NCI-H146 treated with DMSO at 0.1 percent for 48 hours (cell line): ENCODE data around the gene CDH4.
"Not testable (repeated sequence)": the region's sequence is repeated elsewhere in the genome, so short reads cannot be mapped to it uniquely, and the experiment has no call there.

ENCODE experiments used
- DNase-seq: peaks from one replicate; lab custom pipeline; 2025; ENCODE audit not compliant: unreplicated experiment; lab: John Stamatoyannopoulos, UW

The CDH4 gene

DNA sequence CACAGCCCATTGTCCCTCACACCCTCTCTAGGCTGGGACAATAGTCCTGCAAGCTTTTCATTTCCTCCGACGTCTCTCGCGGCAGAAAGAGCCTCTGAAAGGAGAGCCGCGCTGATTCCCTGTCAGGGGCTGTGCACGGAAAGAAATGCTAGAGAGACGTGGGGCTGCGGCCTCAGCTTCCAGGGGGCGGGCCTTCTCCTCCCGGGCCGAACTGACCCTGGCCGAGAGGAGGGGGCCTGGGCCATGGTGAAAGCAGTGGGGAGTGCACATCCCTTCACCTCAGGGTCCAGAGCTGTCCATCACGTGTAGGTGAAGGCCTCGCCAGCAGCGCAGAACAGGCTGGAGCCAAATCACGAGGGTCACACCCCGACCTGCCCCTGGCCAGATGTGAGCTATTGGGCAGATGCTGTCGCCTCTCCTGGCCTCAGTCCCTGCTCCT lies 593.2 kb downstream of the CDH4 start:
- no peak for DNase-seq

- no peak for DNase-seq
Measured at GRCh38 chr20:61846074-61846473, 594.0 kb downstream of the CDH4 start.

GRCh38 chr20:61846741-61847419 lies 594.8 kb downstream of the CDH4 start:
- no peak for DNase-seq

- no peak for DNase-seq
Measured at GRCh38 chr20:61847420-61847748, 595.3 kb downstream of the CDH4 start.

DNA sequence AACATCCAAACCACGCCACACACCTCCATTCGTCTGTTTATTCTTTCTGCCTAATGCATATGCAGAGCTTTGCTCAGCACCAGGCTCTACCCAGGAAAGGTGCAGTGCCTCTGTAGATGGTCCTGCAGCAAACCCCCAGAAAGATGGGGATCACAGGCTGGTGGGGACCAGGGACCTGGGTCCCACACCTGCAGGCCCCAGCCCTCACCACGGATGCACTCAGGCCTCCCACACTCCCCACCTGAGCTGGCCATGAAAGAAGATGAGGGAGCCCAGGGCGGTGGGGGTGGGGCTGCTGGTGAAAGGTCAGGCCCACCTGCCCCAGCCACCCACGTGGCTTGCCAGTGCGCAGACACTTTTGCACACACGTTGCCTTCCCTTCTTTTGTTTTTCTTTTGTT lies 595.9 kb downstream of the CDH4 start:
- DNase-seq, result no peak

DNA sequence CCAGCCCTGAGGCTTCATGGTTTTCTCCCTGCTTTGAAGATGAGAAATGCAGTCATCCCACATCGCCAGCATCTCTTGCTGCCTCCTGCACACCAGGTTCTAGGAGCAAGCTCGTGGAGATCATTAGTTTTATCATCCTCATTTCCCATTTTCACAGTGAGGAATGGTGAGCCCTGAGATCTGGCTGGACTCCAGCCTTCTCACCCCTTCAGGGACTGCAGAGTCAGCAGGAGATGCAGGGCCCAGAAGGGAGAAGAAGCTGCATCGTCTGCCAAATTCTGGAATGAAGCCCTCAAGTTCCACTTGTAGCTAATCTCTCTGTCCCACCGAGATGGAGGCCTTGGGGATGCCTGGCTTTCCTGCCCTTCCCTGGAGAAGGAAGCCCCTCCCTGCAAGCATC lies 596.8 kb downstream of the CDH4 start:
- DNase-seq, result no peak

DNA sequence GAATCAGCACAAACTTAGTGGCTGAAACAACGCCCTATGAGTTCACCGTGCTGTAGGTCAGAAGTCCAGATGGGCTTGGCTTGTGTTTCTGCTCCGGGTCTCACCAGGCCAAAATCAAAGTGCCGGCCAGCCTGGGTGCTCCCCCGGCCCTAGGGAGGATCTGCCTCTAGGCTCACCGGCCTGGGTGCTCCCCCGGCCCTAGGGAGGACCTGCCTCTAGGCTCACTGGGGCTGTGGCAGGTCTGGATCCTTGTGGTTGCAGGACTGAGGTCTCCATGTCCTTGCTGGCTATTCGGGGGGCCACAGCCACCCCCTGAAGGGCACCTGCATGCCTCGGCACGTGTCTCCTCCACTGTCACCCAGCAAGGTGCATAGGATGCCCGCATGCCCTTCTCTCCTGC lies 597.3 kb downstream of the CDH4 start:
- no peak for DNase-seq

DNA sequence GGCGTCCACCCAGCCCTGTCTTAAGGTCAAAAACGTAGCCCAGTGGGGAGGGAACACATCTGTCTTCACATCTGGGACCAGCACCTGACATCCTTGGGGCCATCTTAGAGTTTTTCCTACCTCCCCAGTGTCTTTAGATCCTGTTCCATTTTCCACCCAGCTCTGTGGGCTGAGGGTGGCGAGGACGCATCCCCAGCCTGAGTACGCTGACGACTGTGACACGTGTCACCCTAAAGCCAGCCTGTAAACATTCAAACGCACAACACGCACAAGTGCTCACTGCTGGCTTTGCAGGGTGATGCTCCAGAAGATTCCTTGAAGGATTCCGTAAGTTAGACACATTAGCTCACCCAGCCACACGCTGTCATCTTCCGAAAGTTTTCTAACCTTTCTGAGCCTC lies 597.8 kb downstream of the CDH4 start:
- DNase-seq, result no peak

GRCh38 chr20:61850457-61850856 lies 598.4 kb downstream of the CDH4 start:
- no peak for DNase-seq

GRCh38 chr20:61850926-61851900 lies 599.2 kb downstream of the CDH4 start:
- DNase-seq, result no peak

- no peak for DNase-seq
Measured at GRCh38 chr20:61852268-61853072, 600.4 kb downstream of the CDH4 start.

DNA sequence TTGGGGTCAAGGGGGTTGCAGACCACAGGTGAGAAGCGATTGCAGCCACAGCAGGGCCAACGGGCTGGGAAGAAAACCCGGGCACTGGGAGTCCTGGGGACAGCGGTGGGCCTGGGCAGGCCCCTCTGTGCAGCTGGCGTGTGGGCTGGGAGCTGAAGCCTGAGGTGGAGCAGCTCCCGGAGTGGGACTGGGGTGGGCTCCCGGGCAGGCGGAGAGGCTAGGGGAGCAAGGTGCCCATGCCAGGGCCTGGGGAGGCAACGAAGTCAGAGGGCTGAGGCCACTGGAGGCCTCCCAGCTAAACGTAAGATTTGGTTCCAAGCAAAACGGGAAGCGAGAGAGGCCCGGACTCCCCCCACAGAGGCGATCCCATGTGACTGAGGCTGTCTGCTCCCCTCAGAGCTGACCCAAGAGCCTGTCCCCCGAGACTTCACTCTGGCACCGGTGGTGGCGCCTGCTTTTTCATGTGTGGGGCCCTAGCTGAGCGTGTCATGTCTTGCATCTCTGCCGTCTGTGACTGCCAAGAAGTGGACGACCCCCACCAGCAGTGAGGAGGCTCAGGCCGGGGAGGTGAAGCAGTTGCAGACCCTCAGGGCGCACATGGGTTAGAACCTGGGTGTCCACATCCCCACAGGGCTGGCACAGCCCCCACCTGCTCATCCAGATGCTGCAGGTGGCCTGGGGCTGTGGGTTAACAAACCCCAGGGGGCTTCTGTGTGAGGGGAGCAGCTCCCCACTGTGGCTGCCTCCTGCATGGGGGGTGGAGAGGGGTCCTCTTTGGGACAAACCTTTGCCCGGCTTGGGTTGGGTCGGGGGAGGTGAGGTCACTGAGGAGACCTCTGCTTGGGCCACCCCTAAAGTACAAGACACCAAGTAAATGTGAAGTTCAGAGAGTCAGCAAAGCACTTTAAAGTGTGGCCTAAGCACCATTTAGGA lies 601.3 kb downstream of the CDH4 start:
- DNase-seq, result no peak

DNA sequence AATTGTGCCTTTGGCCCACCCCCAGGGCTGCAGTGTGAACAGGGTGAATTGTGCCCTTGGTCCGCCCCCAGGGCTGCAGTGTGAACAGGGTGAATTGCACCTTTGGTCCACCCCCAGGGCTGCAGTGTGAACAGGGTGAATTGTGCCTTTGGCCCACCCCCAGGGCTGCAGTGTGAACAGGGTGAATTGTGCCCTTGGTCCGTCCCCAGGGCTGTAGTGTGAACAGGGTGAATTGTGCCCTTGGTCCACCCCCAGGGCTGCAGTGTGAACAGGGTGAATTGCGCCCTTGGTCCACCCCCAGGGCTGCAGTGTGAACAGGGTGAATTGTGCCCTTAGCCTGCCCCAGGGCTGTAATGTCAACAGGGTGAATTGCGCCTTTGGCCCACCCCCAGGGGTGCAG lies 602.5 kb downstream of the CDH4 start:
- not testable (repeated sequence) for DNase-seq

- DNase-seq, result no peak
Measured at GRCh38 chr20:61855286-61855685, 603.2 kb downstream of the CDH4 start.

- DNase-seq, result no peak
Measured at GRCh38 chr20:61856626-61857413, 604.8 kb downstream of the CDH4 start.

GRCh38 chr20:61857414-61857775 lies 605.3 kb downstream of the CDH4 start:
- no peak for DNase-seq

DNA sequence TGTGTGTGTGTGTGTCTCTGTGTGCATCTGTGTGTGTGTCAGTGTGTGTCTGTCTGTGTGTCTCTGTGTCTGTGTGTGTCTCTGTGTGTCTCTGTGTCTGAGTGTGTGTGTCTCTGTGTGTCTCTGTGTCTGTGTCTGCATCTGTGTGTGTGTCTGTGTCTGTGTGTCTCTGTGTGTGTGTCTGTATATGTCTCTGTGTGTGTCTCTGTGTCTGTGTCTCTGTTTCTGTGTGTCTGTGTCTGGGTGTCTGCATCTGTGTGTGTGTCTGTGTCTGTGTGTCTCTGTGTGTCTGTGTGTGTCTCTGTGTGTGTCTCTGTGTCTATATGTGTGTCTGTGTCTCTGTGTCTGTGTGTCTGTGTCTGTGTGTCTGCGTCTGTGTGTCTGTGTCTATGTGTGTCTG lies 605.8 kb downstream of the CDH4 start:
- DNase-seq, result no peak

DNA sequence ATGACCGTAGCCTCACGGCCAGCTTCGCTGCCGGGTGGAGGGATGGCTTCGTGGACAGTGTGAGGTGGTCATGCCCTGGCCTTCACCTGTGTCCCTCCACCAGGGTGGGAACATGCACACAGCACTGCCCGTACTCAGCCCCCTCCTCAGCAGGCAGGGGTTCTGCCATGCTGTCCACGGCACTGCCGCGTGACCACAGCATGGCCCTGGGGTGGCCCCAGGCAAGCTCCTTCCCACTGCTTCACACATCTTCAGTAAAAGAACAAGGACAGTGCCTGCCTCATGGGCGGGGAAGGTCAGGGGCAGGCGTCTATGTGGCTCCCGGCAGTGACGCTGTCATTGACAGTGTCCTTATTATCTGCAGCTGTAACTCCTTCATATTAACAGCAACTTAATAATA lies 607.7 kb downstream of the CDH4 start:
- no peak for DNase-seq

- no peak for DNase-seq
Measured at GRCh38 chr20:61860260-61860987, 608.4 kb downstream of the CDH4 start.
